OCI-LY7 (cell line): Measurements from ENCODE around the gene DGKB. TPM values are rescaled to one million over a fixed set of nuclear protein-coding genes. Genes with fewer than 3 reads are reported as not detected.

Source experiments
- BruUV-seq: library from RNA; stranded (reverse); fragments of 400-500 nt; replicated peaks from 2 replicates; lab custom pipeline; 2021; lab: Mats Ljungman, UMichigan
- CTCF ChIA-PET: fragments of 300-600 bp; sonication (Branson Sonifier 250); formaldehyde crosslinking; loops from one replicate; lab custom pipeline; 2022; ENCODE audit warnings: antibody characterized with exemption; ENCODE audit not compliant: unreplicated experiment; lab: Charles Lee
- POLR2A ChIA-PET: fragments of 300-600 bp; sonication (Branson Sonifier 250); formaldehyde crosslinking; loops from one replicate; lab custom pipeline; 2022; ENCODE audit warnings: antibody characterized with exemption; lab: Charles Lee
- DNase-seq: peaks from one replicate; pipeline ENCODE4 v3.0.0-alpha.2; 2015; ENCODE audit warnings: low spot score
- H2AFZ ChIP-seq: fragments of 200-600 bp; sonication (generic), shearing (Covaris generic); 2 replicates; pipeline ENCODE4 v1.6.1; 2014; ENCODE audit warnings: mild to moderate bottlenecking, antibody characterized with exemption, low read length, moderate library complexity
- H3K27ac ChIP-seq: fragments of 200-600 bp; sonication (generic); 2 replicates; pipeline ENCODE4 v1.5.1; 2014; ENCODE audit warnings: mixed run types, low read depth, mild to moderate bottlenecking, moderate library complexity, low read length, inconsistent platforms; ENCODE audit not compliant: poor library complexity, severe bottlenecking
- H3K36me3 ChIP-seq: fragments of 200-600 bp; sonication (generic); 2 replicates; pipeline ENCODE4 v1.6.1; 2014; ENCODE audit warnings: mild to moderate bottlenecking, antibody characterized with exemption, low read length, moderate library complexity, mixed read lengths; ENCODE audit not compliant: insufficient read depth
- H3K4me1 ChIP-seq: fragments of 200-600 bp; sonication (generic); 2 replicates; pipeline ENCODE4 v1.5.1; 2014; ENCODE audit warnings: mild to moderate bottlenecking, low read length; ENCODE audit not compliant: insufficient read depth, poor library complexity, severe bottlenecking
- H3K4me2 ChIP-seq: fragments of 200-600 bp; sonication (generic); 2 replicates; pipeline ENCODE4 v1.6.1; 2014; ENCODE audit warnings: mild to moderate bottlenecking, low read length
- H3K4me3 ChIP-seq: fragments of 200-600 bp; sonication (generic); 2 replicates; pipeline ENCODE4 v1.5.1; 2014; ENCODE audit warnings: mild to moderate bottlenecking, low read depth, low read length; ENCODE audit not compliant: poor library complexity, severe bottlenecking
- H3K79me2 ChIP-seq: fragments of 200-600 bp; sonication (generic); 2 replicates; pipeline ENCODE4 v1.6.1; 2016; ENCODE audit warnings: low read depth, mild to moderate bottlenecking, low read length, moderate library complexity, mixed read lengths; ENCODE audit not compliant: insufficient read depth
- H3K9me2 ChIP-seq: fragments of 200-600 bp; sonication (generic); 2 replicates; pipeline ENCODE4 v1.6.1; 2016; ENCODE audit warnings: mild to moderate bottlenecking, low read length, mixed read lengths; ENCODE audit not compliant: insufficient read depth
- H3K9me3 ChIP-seq: fragments of 200-600 bp; sonication (generic); 2 replicates; pipeline ENCODE4 v1.6.1; 2014; ENCODE audit warnings: mild to moderate bottlenecking, mixed run types, low read length, mixed read lengths
- H4K20me1 ChIP-seq: fragments of 200-600 bp; sonication (generic); 2 replicates; pipeline ENCODE4 v1.6.1; 2014; ENCODE audit warnings: mild to moderate bottlenecking, antibody characterized with exemption, low read length, moderate library complexity, mixed read lengths; ENCODE audit not compliant: insufficient read depth
- CTCF ChIP-seq: fragments of 200-600 bp; sonication (generic); conservative IDR thresholded peaks from 2 replicates; pipeline ENCODE4 v1.5.1; 2014; ENCODE audit warnings: mild to moderate bottlenecking, antibody characterized with exemption, low read length, moderate library complexity, mixed read lengths
- EZH2phosphoT487 ChIP-seq: fragments of 200-600 bp; sonication (generic); IDR thresholded peaks from 2 replicates; pipeline ENCODE4 v1.6.1; 2018; ENCODE audit warnings: low read depth, borderline replicate concordance, mild to moderate bottlenecking, mixed run types, antibody characterized with exemption, low read length, moderate library complexity, mixed read lengths
- intact Hi-C: fragments of 100-400 bp; cut with micrococcal nuclease; formaldehyde crosslinking; loops from one replicate; pipeline ENCODE4 v1.10.0; 2022; ENCODE audit not compliant: unreplicated experiment
- total RNA-seq, 2 experiments: library from RNA; depleted of rRNA in 1 of 2; stranded (reverse); fragments of >200 nt in 1 of 2; shearing (Covaris generic) in 1 of 2; gene quantifications; 2 replicates each; pipeline ENCODE4 v1.2.3, GENCODE V29; 2014 to 2022

The DGKB gene
- total RNA-seq, 2 experiments from 2014 or later, result not detected

GRCh38 chr7:14859267-14859666 is 43.3 kb downstream of the DGKB start:
- no peaks in the 10 kb centered on the region for H3K36me3 ChIP-seq
- H3K79me2 ChIP-seq, result no peaks in the 10 kb centered on the region
- ChIA-PET POLR2A (interaction anchor here (0.9 kb wide), 2 partner anchors 9 to 11 kb away, joined by 3 read pairs; no protein-coding TSS in a partner anchor), CTCF (no interaction called here)
- H3K9me2 ChIP-seq, result no peaks in the 10 kb centered on the region
- no TSS peak for BruUV-seq
- H3K4me1 ChIP-seq, result no peaks in the 10 kb centered on the region
- H4K20me1 ChIP-seq, result no peaks in the 10 kb centered on the region
- no peak overlapping the region for H3K4me2 ChIP-seq
- TF ChIP-seq EZH2phosphoT487 (no peak), CTCF (no peak)
- intact Hi-C loops, result no loop called here
- DNase-seq, result no peak
- no peak overlapping the region for H2AFZ ChIP-seq
- H3K27ac ChIP-seq, result no peak overlapping the region
- no peaks in the 10 kb centered on the region; the same call in 1 of the 2 replicates for H3K9me3 ChIP-seq
- H3K4me3 ChIP-seq, result no peak overlapping the region

- no peaks in the 10 kb centered on the region for H3K36me3 ChIP-seq
- H2AFZ ChIP-seq, result no peak overlapping the region
- intact Hi-C loops, result no loop called here
- no TSS peak for BruUV-seq
- no peak for DNase-seq
- no peaks in the 10 kb centered on the region for H3K4me1 ChIP-seq
- H4K20me1 ChIP-seq, result no peaks in the 10 kb centered on the region
- H3K9me3 ChIP-seq, result no peaks in the 10 kb centered on the region; the same call in 1 of the 2 replicates
- POLR2A ChIA-PET, result interaction anchor here (0.9 kb wide), 1 partner anchor 10 kb away, joined by 3 read pairs; no protein-coding TSS in a partner anchor
- CTCF ChIA-PET, result no interaction called here
- no peaks in the 10 kb centered on the region for H3K9me2 ChIP-seq
- H3K27ac ChIP-seq, result no peak overlapping the region
- no peaks in the 10 kb centered on the region for H3K79me2 ChIP-seq
- H3K4me2 ChIP-seq, result no peak overlapping the region
- TF ChIP-seq EZH2phosphoT487, result no peak
- no peak for TF ChIP-seq CTCF
- H3K4me3 ChIP-seq, result no peak overlapping the region
Measured at GRCh38 chr7:14858866-14859265, 43.7 kb downstream of the DGKB start.

- no peak overlapping the region for H3K27ac ChIP-seq
- H3K9me3 ChIP-seq, result no peaks in the 10 kb centered on the region; the same call in 1 of the 2 replicates
- H3K36me3 ChIP-seq, result no peaks in the 10 kb centered on the region
- no peaks in the 10 kb centered on the region for H3K4me1 ChIP-seq
- no peak for TF ChIP-seq CTCF
- no peak for TF ChIP-seq EZH2phosphoT487
- intact Hi-C loops, result no loop called here
- BruUV-seq, result no TSS peak
- no peak overlapping the region for H3K4me3 ChIP-seq
- H3K79me2 ChIP-seq, result no peaks in the 10 kb centered on the region
- POLR2A ChIA-PET, result interaction anchor here (0.9 kb wide), 1 partner anchor 10 kb away, joined by 3 read pairs; no protein-coding TSS in a partner anchor
- no peaks in the 10 kb centered on the region for H3K9me2 ChIP-seq
- no peaks in the 10 kb centered on the region for H4K20me1 ChIP-seq
- H3K4me2 ChIP-seq, result no peak overlapping the region
- no peak overlapping the region for H2AFZ ChIP-seq
- no peak for DNase-seq
- CTCF ChIA-PET, result no interaction called here
Measured at GRCh38 chr7:14858410-14858809, 44.1 kb downstream of the DGKB start.
